GM12875 (cell line): ENCODE measurements around the gene NFE2L3.
"Not testable (repeated sequence)": the region's sequence is repeated elsewhere in the genome, so short reads cannot be mapped to it uniquely, and the experiment has no call there.

Experiments used
- H3K4me3 ChIP-seq: one replicate; pipeline ENCODE4 v1.5.1; 2011; ENCODE audit warnings: low read depth, low read length, control low read depth
- CTCF ChIP-seq: IDR thresholded peaks from 2 replicates; pipeline ENCODE4 v1.5.1; 2011; ENCODE audit warnings: low read depth, mild to moderate bottlenecking, control low read depth, inconsistent platforms, low read length, moderate library complexity, borderline replicate concordance; ENCODE audit not compliant: insufficient read depth

NFE2L3 gene

GRCh38 chr7:26189697-26190096 is 37.7 kb downstream of the NFE2L3 start:
- H3K4me3 ChIP-seq = no peak overlapping the region
- no peak for TF ChIP-seq CTCF

DNA sequence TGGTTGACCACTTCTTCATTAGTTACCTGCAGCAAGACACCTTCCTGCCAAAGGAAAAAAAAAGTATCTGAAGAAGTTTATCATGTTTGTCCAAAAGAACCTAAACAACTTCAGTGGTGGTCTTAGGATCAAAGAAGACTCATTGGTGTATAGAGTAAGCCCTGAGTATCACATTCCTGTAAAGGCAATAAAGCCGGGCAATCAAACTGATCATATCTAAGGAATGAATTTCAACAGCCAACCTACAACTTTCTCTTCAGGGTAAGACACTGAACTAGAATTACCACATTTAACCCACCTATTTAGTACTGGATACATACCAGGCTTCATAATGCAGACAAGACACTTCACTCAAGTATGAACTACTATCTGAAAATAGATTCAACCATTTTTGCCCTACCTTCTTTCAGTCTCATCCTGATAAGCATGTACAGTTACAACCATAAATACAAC is 38.4 kb downstream of the NFE2L3 start:
- no peak overlapping the region for H3K4me3 ChIP-seq
- no peak for TF ChIP-seq CTCF

DNA sequence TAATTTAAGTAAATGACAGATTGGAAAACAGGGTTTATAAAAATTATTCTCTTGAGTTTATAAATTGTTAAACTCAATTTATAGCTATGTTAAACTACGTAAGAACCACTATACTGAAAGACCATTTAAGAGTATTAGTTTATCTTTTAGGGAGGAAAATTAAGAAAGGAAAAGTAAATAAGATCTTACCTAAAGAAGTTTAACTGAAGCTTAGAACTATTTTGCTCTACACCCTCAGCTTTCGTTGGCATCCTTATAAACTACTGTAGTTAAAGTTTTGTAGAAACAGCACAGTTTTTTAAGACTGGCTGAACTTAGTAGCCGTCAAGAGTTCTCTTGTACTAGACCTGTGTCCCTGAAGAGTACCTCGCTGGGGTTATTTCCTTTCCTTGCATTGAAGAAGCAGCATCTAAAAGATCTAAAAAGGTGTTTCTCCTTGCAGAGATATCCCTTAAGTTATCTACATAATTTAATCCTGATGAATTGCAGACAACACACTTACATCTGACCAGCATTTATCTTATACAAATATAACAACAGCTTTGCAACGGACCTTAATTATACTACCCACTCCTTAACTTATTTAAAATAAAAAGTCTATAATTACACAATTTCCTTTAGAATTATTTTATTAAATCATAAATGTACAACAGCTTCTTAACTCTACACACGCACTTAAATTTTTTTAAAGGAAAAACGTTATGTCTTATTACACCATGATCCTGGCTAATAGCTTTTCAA is 39.4 kb downstream of the NFE2L3 start:
- no peak overlapping the region for H3K4me3 ChIP-seq
- TF ChIP-seq CTCF = no peak

GRCh38 chr7:26191974-26192479 is 40.0 kb downstream of the NFE2L3 start:
- no peak overlapping the region for H3K4me3 ChIP-seq
- TF ChIP-seq CTCF = no peak

- no peak overlapping the region for H3K4me3 ChIP-seq
- no peak for TF ChIP-seq CTCF
Observed at GRCh38 chr7:26192485-26193087, 40.6 kb downstream of the NFE2L3 start.

GRCh38 chr7:26193432-26194207 is 41.6 kb downstream of the NFE2L3 start:
- TF ChIP-seq CTCF = no peak
- no peak overlapping the region for H3K4me3 ChIP-seq

DNA sequence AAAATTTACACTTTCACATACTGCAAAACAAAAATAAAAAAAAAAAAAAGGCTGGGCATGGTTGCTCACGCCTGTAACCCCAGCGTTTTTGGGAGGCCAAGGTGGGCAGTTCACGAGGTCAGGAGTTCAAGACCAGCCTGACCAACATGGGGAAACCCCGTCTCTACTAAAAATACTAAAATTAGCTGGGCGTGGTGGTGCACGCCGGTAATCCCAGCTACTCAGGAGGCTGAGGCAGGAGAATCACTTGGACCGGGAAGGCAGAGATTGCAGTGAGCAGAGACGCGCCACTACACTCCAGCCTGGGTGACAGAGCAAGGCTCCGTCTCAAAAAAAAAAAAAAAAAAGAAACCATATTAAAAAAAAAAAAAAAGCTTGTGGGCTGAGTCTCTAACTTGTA is 42.8 kb downstream of the NFE2L3 start:
- H3K4me3 ChIP-seq = not testable (repeated sequence)
